Panc1 (cell line): Measurements from ENCODE around the gene FAM131B. TPM values are rescaled to one million over a fixed set of nuclear protein-coding genes. Genes with fewer than 3 reads are reported as not detected.

Experiments
- ATAC-seq: fragments of 200-7000 bp; cut with Tn5 transposase; 2 replicates; pipeline ENCODE4 v1.9.1; 2020; ENCODE audit warnings: mild to moderate bottlenecking, moderate library complexity
- BruUV-seq: library from RNA; stranded (reverse); fragments of 400-500 nt; replicated peaks from 2 replicates; lab custom pipeline; 2021; lab: Mats Ljungman, UMichigan
- CTCF ChIA-PET: fragments of 300-600 bp; sonication (Branson Sonifier 250); formaldehyde crosslinking; loops from one replicate; lab custom pipeline; 2022; ENCODE audit warnings: antibody characterized with exemption; lab: Charles Lee
- POLR2A ChIA-PET: fragments of 300-600 bp; sonication (Branson Sonifier 250); formaldehyde crosslinking; loops from one replicate; lab custom pipeline; 2022; ENCODE audit warnings: antibody characterized with exemption; lab: Charles Lee
- DNase-seq: peaks from one replicate; pipeline ENCODE4 v3.0.0-alpha.2; 2010; ENCODE audit warnings: low read depth, low spot score
- H3K27ac ChIP-seq: 2 replicates; pipeline ENCODE4 v1.5.1; 2011; ENCODE audit warnings: mild to moderate bottlenecking, low read length, inconsistent platforms
- H3K27me3 ChIP-seq: fragments of 200-500 bp; sonication (Bioruptor generic); 2 replicates; pipeline ENCODE4 v1.6.0; 2014; ENCODE audit warnings: low read length, inconsistent platforms; ENCODE audit not compliant: control insufficient read depth, insufficient read depth
- H3K36me3 ChIP-seq: fragments of 200-500 bp; sonication (Bioruptor generic); 2 replicates; pipeline ENCODE4 v1.5.1; 2014; ENCODE audit warnings: inconsistent platforms, mild to moderate bottlenecking, low read length, moderate library complexity; ENCODE audit not compliant: control insufficient read depth, insufficient read depth
- H3K4me1 ChIP-seq: 2 replicates; pipeline ENCODE4 v1.5.1; 2011; ENCODE audit warnings: inconsistent platforms, mild to moderate bottlenecking, low read length, moderate library complexity; ENCODE audit not compliant: control insufficient read depth, insufficient read depth
- H3K4me3 ChIP-seq, 2 experiments: 2 replicates each; pipeline ENCODE4 v1.5.1; 2011 to 2012; ENCODE audit warnings: low read depth in 2 of 2, low read length in 2 of 2, mild to moderate bottlenecking in 2 of 2, inconsistent platforms in 1 of 2, moderate library complexity in 1 of 2
- H3K9me3 ChIP-seq: fragments of 200-500 bp; sonication (Bioruptor generic); 2 replicates; pipeline ENCODE4 v1.5.1; 2014; ENCODE audit warnings: low read depth, mild to moderate bottlenecking, inconsistent platforms, low read length, moderate library complexity; ENCODE audit not compliant: control insufficient read depth, insufficient read depth
- POLR2AphosphoS5 ChIP-seq: IDR thresholded peaks from 2 replicates; pipeline ENCODE4 v1.6.1; 2012; ENCODE audit warnings: mild to moderate bottlenecking, low read depth, low read length, moderate library complexity
- SIN3A ChIP-seq: IDR thresholded peaks from 2 replicates; pipeline ENCODE4 v1.6.1; 2012; ENCODE audit warnings: low read depth, mild to moderate bottlenecking, low read length, moderate library complexity, borderline replicate concordance; ENCODE audit not compliant: insufficient read depth
- TCF7L2 ChIP-seq: IDR thresholded peaks from 2 replicates; pipeline ENCODE4 v1.6.1; 2011; ENCODE audit warnings: mild to moderate bottlenecking, low read depth, low read length, inconsistent platforms
- in situ Hi-C: cut with HindIII; loops from 2 replicates; pipeline ENCODE4 v1.10.0; 2016; ENCODE audit warnings: low sequenced_read_pairs, low pct_unique_long_range_greater_than_20kb
- intact Hi-C: fragments of 100-400 bp; cut with micrococcal nuclease; formaldehyde crosslinking; loops from one replicate; pipeline ENCODE4 v1.10.0; 2022; ENCODE audit not compliant: unreplicated experiment
- total RNA-seq: library from RNA; stranded (reverse); gene quantifications from one replicate; pipeline ENCODE4 v1.2.1, GENCODE V29; 2021; ENCODE audit not compliant: unreplicated experiment
- TF ChIP-seq, protein P1 (sequence below), 2 experiments: IDR thresholded peaks; 2 replicates each; pipeline ENCODE4 v1.6.1; 2011 to 2012; ENCODE audit warnings: low read depth in 2 of 2, control low read depth in 1 of 2, low read length in 1 of 2, mild to moderate bottlenecking in 1 of 2, moderate library complexity in 1 of 2; ENCODE audit not compliant: insufficient read depth in 1 of 2
- TF ChIP-seq, protein P2 (sequence below): fragments of 450-650 bp; IDR thresholded peaks from 2 replicates; pipeline ENCODE4 v1.5.1; 2017; ENCODE audit warnings: mild to moderate bottlenecking

FAM131B gene
- total RNA-seq, 1 experiment from 2014 or later = 1.5 TPM

DNA sequence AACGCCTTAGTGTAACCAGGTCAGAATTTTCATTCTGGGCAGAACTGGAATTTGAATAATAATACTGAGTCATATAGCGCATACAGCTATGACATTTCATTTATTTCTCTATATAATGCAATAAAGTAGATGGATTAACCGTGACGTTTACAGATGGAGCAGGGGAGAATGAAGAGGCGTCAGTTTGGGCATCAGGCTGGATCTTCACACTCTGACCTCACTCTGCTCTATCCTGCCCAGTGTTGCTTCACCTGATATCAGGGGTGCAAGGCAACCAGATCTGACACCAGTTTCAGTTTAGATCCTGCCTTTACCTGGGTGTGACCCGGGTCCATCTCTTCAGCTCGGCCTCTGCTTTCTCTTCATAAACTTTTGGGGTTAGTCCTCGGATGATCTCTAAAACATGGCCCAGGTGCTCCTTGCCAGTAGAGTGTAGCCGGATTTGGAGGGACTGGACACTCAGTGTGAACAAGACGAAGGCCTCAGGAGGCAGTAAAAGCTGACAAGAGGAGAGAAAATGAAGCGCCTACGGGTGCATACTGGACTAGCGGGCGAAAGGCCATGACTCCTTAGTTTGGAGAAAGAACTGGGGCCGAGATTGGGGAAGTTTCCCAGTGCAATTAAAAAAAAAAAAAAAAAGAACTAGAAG lies 17.2 kb upstream of the FAM131B start:
- no peaks in the 10 kb centered on the region for H3K27me3 ChIP-seq
- ChIA-PET POLR2A (interaction anchor here (0.7 kb wide), 1 partner anchor 91 kb away, joined by 6 read pairs; no protein-coding TSS in a partner anchor), CTCF (interaction anchor here (0.7 to 1.0 kb wide), 6 partner anchors 8 to 782 kb away, joined by 3 to 8 read pairs (median 6); no protein-coding TSS in a partner anchor)
- DNase-seq (no peak), ATAC-seq (no peak; the same call in 1 of the 2 replicates)
- TSS peak; percentile 93 for BruUV-seq
- in situ Hi-C loops = no loop called here
- peaks cover 12% of the 10 kb centered on the region; the same call in 1 of the 2 replicates for H3K4me1 ChIP-seq
- peak overlapping the region; percentile 80 to 96 for H3K4me3 ChIP-seq
- peak overlapping the region; percentile 86 for H3K27ac ChIP-seq
- no peak for TF ChIP-seq POLR2AphosphoS5
- TF ChIP-seq TCF7L2 = no peak
- TF ChIP-seq, protein P1, sequence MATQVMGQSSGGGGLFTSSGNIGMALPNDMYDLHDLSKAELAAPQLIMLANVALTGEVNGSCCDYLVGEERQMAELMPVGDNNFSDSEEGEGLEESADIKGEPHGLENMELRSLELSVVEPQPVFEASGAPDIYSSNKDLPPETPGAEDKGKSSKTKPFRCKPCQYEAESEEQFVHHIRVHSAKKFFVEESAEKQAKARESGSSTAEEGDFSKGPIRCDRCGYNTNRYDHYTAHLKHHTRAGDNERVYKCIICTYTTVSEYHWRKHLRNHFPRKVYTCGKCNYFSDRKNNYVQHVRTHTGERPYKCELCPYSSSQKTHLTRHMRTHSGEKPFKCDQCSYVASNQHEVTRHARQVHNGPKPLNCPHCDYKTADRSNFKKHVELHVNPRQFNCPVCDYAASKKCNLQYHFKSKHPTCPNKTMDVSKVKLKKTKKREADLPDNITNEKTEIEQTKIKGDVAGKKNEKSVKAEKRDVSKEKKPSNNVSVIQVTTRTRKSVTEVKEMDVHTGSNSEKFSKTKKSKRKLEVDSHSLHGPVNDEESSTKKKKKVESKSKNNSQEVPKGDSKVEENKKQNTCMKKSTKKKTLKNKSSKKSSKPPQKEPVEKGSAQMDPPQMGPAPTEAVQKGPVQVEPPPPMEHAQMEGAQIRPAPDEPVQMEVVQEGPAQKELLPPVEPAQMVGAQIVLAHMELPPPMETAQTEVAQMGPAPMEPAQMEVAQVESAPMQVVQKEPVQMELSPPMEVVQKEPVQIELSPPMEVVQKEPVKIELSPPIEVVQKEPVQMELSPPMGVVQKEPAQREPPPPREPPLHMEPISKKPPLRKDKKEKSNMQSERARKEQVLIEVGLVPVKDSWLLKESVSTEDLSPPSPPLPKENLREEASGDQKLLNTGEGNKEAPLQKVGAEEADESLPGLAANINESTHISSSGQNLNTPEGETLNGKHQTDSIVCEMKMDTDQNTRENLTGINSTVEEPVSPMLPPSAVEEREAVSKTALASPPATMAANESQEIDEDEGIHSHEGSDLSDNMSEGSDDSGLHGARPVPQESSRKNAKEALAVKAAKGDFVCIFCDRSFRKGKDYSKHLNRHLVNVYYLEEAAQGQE (IDR thresholded peaks at IDR 0.05; ENCODE audit: insufficient read depth in 1 of 2, low read depth in 2 of 2, low read length in 1 of 2) = no peak
- intact Hi-C loops = no loop called here
- H3K9me3 ChIP-seq = no peaks in the 10 kb centered on the region
- peaks cover 5% of the 10 kb centered on the region; the same call in 1 of the 2 replicates for H3K36me3 ChIP-seq

DNA sequence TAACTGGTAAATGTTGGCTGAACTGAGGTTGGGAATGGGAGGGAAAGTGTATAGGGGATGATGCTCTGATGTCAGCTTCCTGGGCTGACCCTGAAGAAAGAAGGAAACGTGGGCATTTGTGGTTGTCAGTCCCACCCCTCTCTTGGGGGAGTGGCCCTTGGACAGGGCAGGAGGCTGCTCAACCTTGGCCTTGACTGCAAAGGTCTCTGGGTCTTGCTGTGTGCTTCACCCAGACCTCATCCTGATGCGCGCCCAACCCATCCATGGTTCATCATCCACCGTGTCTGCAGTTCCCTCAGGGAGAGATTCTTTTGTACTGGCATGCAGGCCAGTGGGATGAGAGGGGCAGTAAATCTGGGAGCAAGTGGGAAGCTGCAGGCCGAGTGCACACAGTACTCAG lies 13.9 kb upstream of the FAM131B start:
- no peak overlapping the region for H3K4me3 ChIP-seq
- peaks cover 8% of the 10 kb centered on the region; the same call in 1 of the 2 replicates for H3K4me1 ChIP-seq
- no peaks in the 10 kb centered on the region; the same call in 1 of the 2 replicates for H3K36me3 ChIP-seq
- intact Hi-C loops (no loop called here), in situ Hi-C loops (no loop called here)
- no peaks in the 10 kb centered on the region for H3K9me3 ChIP-seq
- CTCF ChIA-PET = no interaction called here
- no TSS peak for BruUV-seq
- no peaks in the 10 kb centered on the region for H3K27me3 ChIP-seq
- ATAC-seq (no peak), DNase-seq (no peak)
- no peak overlapping the region for H3K27ac ChIP-seq
- POLR2A ChIA-PET = no interaction called here
- TF ChIP-seq, protein P1 (IDR thresholded peaks at IDR 0.05; ENCODE audit: insufficient read depth in 1 of 2, low read depth in 2 of 2, low read length in 1 of 2) = no peak
- TF ChIP-seq POLR2AphosphoS5 = no peak
- TF ChIP-seq TCF7L2 = no peak
- no peak for TF ChIP-seq SIN3A
- TF ChIP-seq, protein P2, sequence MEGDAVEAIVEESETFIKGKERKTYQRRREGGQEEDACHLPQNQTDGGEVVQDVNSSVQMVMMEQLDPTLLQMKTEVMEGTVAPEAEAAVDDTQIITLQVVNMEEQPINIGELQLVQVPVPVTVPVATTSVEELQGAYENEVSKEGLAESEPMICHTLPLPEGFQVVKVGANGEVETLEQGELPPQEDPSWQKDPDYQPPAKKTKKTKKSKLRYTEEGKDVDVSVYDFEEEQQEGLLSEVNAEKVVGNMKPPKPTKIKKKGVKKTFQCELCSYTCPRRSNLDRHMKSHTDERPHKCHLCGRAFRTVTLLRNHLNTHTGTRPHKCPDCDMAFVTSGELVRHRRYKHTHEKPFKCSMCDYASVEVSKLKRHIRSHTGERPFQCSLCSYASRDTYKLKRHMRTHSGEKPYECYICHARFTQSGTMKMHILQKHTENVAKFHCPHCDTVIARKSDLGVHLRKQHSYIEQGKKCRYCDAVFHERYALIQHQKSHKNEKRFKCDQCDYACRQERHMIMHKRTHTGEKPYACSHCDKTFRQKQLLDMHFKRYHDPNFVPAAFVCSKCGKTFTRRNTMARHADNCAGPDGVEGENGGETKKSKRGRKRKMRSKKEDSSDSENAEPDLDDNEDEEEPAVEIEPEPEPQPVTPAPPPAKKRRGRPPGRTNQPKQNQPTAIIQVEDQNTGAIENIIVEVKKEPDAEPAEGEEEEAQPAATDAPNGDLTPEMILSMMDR = no peak
